ENCODE data around the gene POFUT2. TPM values are rescaled to one million over a fixed set of nuclear protein-coding genes. Genes with fewer than 3 reads are reported as not detected.
A peak's percentile ranks its signal among the peaks of the same experiment; 100 is the strongest.

POFUT2 gene
- total and polyA plus RNA-seq, 5 donors: 14.1 to 20.3 (median 18.6) TPM

DNA sequence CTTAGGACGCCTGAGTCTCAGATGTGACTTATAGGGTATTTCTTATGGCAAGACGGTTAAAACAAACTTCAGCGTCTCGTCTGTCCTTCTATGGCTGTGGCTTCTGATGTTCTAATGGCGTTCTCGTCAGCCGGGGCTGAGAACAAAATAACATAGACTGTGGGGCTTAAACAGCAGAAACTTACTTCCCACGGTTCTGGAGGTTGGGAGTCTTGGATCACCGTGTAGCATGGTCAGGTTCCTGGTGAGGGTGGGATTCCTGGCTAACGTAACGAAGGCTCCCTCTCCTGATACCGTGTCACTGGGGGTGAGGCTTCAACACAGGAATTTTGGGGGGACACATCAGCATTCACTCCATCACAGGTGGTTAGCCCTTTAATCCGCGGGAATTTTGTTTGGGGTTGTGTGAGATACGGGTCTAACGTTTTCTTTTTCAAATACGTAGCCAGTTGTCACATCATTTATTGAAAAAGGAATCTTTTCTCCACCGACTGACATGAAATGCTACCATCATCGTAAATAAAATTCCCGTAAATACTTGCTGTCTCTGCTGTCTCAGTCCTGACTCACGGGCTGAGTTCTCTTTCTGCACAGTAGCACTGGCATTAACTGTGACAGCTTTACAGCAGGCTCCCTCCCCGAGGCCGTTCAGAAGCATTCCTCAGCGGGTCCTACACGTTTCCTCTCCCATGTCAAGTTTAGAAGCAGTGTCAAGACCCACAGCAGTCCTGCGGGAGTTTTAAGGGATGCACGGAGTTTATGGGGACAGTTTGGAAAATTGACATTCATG is 8.1 kb upstream of the POFUT2 start:
- ATAC-seq: no peak
- no peaks in the 10 kb centered on the region for H3K27me3 ChIP-seq (ENCODE audit: control insufficient read depth, insufficient read depth)
- intact Hi-C loops (cut with DNase I): loop anchor here in 1 of 4 donors (10.0 kb wide), 1 partner anchor 299 kb away; no protein-coding TSS in a partner anchor
- H3K27ac ChIP-seq (ENCODE audit: low read length): peak overlapping the region; percentile 98
- no peak overlapping the region for H3K4me3 ChIP-seq (ENCODE audit: low read length)
- peaks cover 23% of the 10 kb centered on the region for H3K4me1 ChIP-seq (ENCODE audit: control insufficient read depth, insufficient read depth, low read length)
- peak in 1 of 3 donors; percentile 17 for DNase-seq
- H3K9me3 ChIP-seq (ENCODE audit: control insufficient read depth, low read length): no peaks in the 10 kb centered on the region
- WGBS: 76% methylated on average over 27 of the region's 27 CpGs

GRCh38 chr21:45294509-45295291 is 7.0 kb upstream of the POFUT2 start:
- no peaks in the 10 kb centered on the region for H3K9me3 ChIP-seq (ENCODE audit: control insufficient read depth, low read length)
- no peaks in the 10 kb centered on the region for H3K27me3 ChIP-seq (ENCODE audit: control insufficient read depth, insufficient read depth)
- WGBS: 39% methylated on average over 40 of the region's 40 CpGs
- H3K4me3 ChIP-seq (ENCODE audit: low read length): no peak overlapping the region
- ATAC-seq (peak; percentile 72 to 81), DNase-seq (peak; percentile 93 to 95 (median 94))
- H3K4me1 ChIP-seq (ENCODE audit: control insufficient read depth, insufficient read depth, low read length): peaks cover 18% of the 10 kb centered on the region
- H3K27ac ChIP-seq (ENCODE audit: low read length): peak overlapping the region; percentile 98
- intact Hi-C loops (cut with DNase I): loop anchor here in 3 of 4 donors (5.0 to 10.0 kb wide), 3 partner anchors 143 to 300 kb away; no protein-coding TSS in a partner anchor

- intact Hi-C loops (cut with DNase I): loop anchor here (2.0 to 10.0 kb wide), 4 partner anchors 143 to 301 kb away; no protein-coding TSS in a partner anchor
- Histone ChIP-seq H3K27me3 (ENCODE audit: control insufficient read depth, insufficient read depth) (no peaks in the 10 kb centered on the region), H3K4me1 (ENCODE audit: control insufficient read depth, insufficient read depth, low read length) (peaks cover 18% of the 10 kb centered on the region), H3K27ac (ENCODE audit: low read length) (peak overlapping the region; percentile 98), H3K9me3 (ENCODE audit: control insufficient read depth, low read length) (no peaks in the 10 kb centered on the region), H3K4me3 (ENCODE audit: low read length) (no peak overlapping the region)
- DNase-seq (peak; percentile 69 to 82 (median 81)), ATAC-seq (peak; percentile 4 to 19)
- WGBS: 59% methylated on average over 23 of the region's 23 CpGs
These were observed 6.2 kb upstream of the POFUT2 start for GRCh38 chr21:45293726-45294401.

DNA sequence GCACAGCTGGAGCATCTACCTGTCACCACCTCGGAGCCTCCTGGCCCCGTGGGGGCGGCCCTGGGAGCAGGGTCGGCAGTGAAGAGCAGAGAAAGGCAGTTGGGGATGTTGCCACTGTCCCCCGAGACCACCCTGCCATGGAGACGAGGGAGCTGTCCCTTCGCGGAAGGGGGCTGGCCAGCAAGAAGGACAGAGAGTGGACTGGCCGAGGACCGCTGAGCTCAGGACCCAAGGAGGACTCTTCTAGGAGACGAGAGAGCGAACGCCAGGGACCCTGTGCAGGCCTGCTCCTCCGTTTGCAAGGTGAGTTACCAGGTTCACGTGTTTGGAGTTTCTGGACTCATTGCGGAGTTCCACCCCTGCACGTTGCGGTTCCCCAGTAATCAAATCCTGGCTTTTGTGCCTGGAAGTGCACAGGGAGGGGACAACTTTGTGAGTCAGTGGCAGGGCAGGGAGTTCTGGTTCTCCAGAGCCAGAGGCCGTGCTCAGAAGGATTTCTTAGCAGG is 5.6 kb upstream of the POFUT2 start:
- Histone ChIP-seq H3K4me1 (ENCODE audit: control insufficient read depth, insufficient read depth, low read length) (peaks cover 21% of the 10 kb centered on the region), H3K9me3 (ENCODE audit: control insufficient read depth, low read length) (no peaks in the 10 kb centered on the region), H3K4me3 (ENCODE audit: low read length) (no peak overlapping the region), H3K27ac (ENCODE audit: low read length) (peak overlapping the region; percentile 98), H3K27me3 (ENCODE audit: control insufficient read depth, insufficient read depth) (no peaks in the 10 kb centered on the region)
- intact Hi-C loops (cut with DNase I): loop anchor here (2.0 to 10.0 kb wide), 4 partner anchors 144 to 302 kb away; no protein-coding TSS in a partner anchor
- peak; percentile 10 to 41 for ATAC-seq
- peak; percentile 48 to 74 (median 68) for DNase-seq
- WGBS: 67% methylated on average over 19 of the region's 19 CpGs

DNA sequence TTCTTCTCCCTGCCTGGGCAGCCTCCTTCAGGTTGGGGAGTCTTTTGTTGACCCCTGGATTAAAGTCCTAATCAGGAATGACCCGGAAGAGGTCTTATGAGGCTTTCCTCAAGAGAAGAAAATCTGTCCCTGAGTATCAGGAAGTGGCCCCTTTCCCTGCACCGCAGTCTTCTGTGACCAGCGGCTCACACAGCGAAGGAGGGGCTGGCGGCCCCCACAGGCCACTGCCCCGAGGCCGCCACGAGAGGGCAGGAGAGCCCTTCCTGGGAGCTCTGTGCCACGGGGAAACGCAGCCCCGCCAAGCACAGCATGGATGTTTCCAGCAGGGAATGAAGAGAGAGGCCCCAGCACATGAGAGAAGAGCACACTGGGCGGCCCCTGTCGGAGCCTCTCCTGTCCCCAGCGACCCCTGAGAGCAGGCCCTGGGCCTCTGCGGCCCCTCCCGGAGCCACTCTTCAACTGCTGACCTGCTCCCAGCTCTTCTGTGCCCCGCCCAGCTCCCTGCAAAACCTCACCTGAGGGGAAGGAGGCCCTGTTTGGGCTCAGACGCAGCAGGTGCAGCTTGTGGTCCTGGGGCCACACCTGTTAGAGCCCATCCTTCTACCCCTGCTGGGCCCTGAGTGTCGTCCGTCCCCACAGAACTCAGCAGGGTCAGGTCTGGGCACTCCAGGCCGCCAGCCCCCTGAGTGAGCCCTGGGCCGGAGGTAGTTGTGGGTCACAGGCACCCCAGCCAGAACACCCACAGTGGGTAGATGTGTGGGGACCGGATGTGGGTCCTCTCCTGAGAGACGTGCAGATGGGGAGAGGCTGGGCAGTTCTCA is 4.9 kb upstream of the POFUT2 start:
- peak; percentile 91 to 96 (median 95) for DNase-seq
- no peaks in the 10 kb centered on the region for H3K27me3 ChIP-seq (ENCODE audit: control insufficient read depth, insufficient read depth)
- WGBS: 24% methylated on average over 24 of the region's 24 CpGs
- intact Hi-C loops (cut with DNase I): loop anchor here (2.0 to 10.0 kb wide), 4 partner anchors 145 to 302 kb away; no protein-coding TSS in a partner anchor
- no peak overlapping the region for H3K4me3 ChIP-seq (ENCODE audit: low read length)
- no peaks in the 10 kb centered on the region for H3K9me3 ChIP-seq (ENCODE audit: control insufficient read depth, low read length)
- H3K4me1 ChIP-seq (ENCODE audit: control insufficient read depth, insufficient read depth, low read length): peaks cover 21% of the 10 kb centered on the region
- ATAC-seq: peak; percentile 70 to 77
- peak overlapping the region; percentile 98 for H3K27ac ChIP-seq (ENCODE audit: low read length)

- no peak for ATAC-seq
- Histone ChIP-seq H3K4me3 (ENCODE audit: low read length) (no peak overlapping the region), H3K4me1 (ENCODE audit: control insufficient read depth, insufficient read depth, low read length) (peaks cover 21% of the 10 kb centered on the region), H3K27ac (ENCODE audit: low read length) (no peak overlapping the region), H3K27me3 (ENCODE audit: control insufficient read depth, insufficient read depth) (no peaks in the 10 kb centered on the region), H3K9me3 (ENCODE audit: control insufficient read depth, low read length) (no peaks in the 10 kb centered on the region)
- 70% methylated on average over 34 of the region's 34 CpGs for WGBS
- peak; percentile 40 to 77 (median 73) for DNase-seq
- intact Hi-C loops (cut with DNase I): loop anchor here (2.0 to 10.0 kb wide), 4 partner anchors 145 to 303 kb away; no protein-coding TSS in a partner anchor
These were observed 4.1 kb upstream of the POFUT2 start for GRCh38 chr21:45291613-45292398.

DNA sequence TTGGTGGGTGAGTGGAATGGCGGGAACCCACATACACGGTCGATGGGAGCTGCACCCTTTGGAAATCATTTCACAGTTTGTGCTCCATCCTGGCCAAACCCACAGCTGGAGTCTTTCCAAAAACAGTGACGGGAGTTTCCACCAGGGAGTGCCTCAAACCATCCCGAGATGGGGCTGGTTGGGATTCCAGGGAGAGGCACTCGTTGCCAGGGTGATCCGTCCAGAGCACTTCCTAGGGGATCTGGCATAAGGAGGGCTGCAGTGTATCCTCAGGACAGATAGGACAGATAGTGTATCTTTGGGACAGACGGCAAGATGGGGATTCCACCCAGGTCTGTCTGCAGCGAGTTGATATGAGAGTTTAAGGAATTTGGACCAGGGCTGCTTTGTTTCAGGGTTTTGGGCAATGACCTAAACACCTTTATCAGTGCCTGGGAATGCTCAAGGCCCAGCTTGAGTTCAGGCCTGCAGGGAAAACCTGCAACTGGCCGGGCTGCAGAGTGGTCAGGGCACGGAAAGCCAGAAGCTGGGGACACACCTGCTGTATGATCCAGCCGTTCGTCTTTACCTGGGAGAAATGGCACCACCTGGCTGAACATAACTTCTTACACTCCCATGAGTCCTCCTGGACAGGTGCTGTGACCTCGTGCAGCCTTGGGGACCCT is 3.4 kb upstream of the POFUT2 start:
- no peak overlapping the region for H3K4me3 ChIP-seq (ENCODE audit: low read length)
- ATAC-seq: no peak
- no peak overlapping the region for H3K27ac ChIP-seq (ENCODE audit: low read length)
- no peaks in the 10 kb centered on the region for H3K9me3 ChIP-seq (ENCODE audit: control insufficient read depth, low read length)
- 52% methylated on average over 14 of the region's 14 CpGs for WGBS
- H3K4me1 ChIP-seq (ENCODE audit: control insufficient read depth, insufficient read depth, low read length): peaks cover 21% of the 10 kb centered on the region
- no peaks in the 10 kb centered on the region for H3K27me3 ChIP-seq (ENCODE audit: control insufficient read depth, insufficient read depth)
- intact Hi-C loops (cut with DNase I): loop anchor here in 3 of 4 donors (5.0 to 10.0 kb wide), 3 partner anchors 146 to 304 kb away; no protein-coding TSS in a partner anchor
- peak; percentile 65 to 73 (median 66) for DNase-seq

DNA sequence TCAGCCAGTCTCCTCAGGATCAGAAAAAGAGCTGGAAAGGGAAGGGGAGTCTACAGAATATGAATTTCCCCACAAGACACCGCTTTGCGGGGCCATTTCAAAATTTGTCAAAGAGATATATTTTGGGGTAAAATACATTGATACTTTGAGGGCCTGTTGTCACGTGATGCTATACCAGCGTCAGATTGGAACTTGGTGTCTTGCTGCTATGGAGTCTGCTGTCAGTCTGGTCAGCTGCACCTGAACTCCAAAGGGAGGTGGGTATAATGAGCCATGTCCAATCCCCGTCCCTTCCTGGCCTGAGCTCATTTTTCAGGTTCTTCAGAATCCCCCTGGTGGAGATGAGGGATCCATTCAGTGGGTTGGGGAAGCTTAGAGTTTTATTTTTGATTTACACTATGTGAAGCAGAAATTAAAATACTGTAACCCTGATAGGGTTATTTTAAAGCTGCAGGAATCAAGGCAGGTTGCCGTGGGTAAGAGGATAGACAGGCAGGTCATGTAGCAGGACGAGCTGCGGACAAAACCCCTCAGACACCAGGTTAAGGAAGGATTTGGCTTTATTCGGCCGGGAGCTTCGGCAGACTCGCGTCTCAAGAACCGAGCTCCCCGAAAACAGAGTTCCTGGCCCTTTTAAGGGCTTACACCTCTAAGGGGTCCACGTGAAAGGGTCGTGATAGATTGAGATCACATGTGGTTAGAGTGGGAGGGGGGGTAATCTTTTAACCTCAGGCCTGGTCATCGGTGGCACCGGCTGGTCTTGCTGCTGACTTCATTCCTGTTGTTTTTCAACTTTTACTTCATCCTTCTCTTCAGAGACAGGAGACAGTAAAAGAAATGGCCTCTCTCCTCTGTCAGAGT is 2.2 kb upstream of the POFUT2 start:
- intact Hi-C loops (cut with DNase I): loop anchor here in 3 of 4 donors (5.0 to 10.0 kb wide), 4 partner anchors 135 to 305 kb away; no protein-coding TSS in a partner anchor
- ATAC-seq: no peak
- H3K27me3 ChIP-seq (ENCODE audit: control insufficient read depth, insufficient read depth): no peaks in the 10 kb centered on the region
- H3K27ac ChIP-seq (ENCODE audit: low read length): no peak overlapping the region
- 89% methylated on average over 19 of the region's 19 CpGs for WGBS
- peaks cover 13% of the 10 kb centered on the region for H3K4me1 ChIP-seq (ENCODE audit: control insufficient read depth, insufficient read depth, low read length)
- H3K4me3 ChIP-seq (ENCODE audit: low read length): no peak overlapping the region
- H3K9me3 ChIP-seq (ENCODE audit: control insufficient read depth, low read length): no peaks in the 10 kb centered on the region
- DNase-seq: peak in 1 of 3 donors; percentile 32

Measured in right cardiac atrium (tissue), 5 donors.